Liver (tissue), 9 donors: Measurements from ENCODE around the gene SELENOV. TPM values are rescaled to one million over a fixed set of nuclear protein-coding genes. Genes with fewer than 3 reads are reported as not detected.

ENCODE experiments used
- DNase-seq: peaks from one replicate; pipeline ENCODE4 v3.0.0-alpha.2; 2017; ENCODE audit warnings: low spot score
- H3K27ac ChIP-seq, 2 donors: one replicate each; pipeline ENCODE4 v1.7.0; 2013; ENCODE audit warnings: inconsistent platforms in 2 of 2, low read length in 2 of 2, control low read depth in 1 of 2, low read depth in 1 of 2, mild to moderate bottlenecking in 1 of 2
- H3K27me3 ChIP-seq, 4 donors: one replicate each; pipeline versions ENCODE4 v1.6.1 to v1.7.0; 2013; ENCODE audit warnings: low read length in 3 of 4, inconsistent platforms in 1 of 4, mild to moderate bottlenecking in 1 of 4, moderate library complexity in 1 of 4; ENCODE audit not compliant: control insufficient read depth in 4 of 4, insufficient read depth in 4 of 4
- H3K36me3 ChIP-seq, 4 donors: one replicate each; pipeline versions ENCODE4 v1.6.1 to v1.7.0; 2013; ENCODE audit warnings: low read length in 3 of 4, mild to moderate bottlenecking in 3 of 4, low read depth in 1 of 4, moderate library complexity in 1 of 4; ENCODE audit not compliant: control insufficient read depth in 4 of 4, insufficient read depth in 3 of 4
- H3K4me1 ChIP-seq, 4 donors: one replicate each; pipeline versions ENCODE4 v1.6.1 to v1.7.0; 2013; ENCODE audit warnings: low read length in 3 of 4, mild to moderate bottlenecking in 3 of 4, moderate library complexity in 1 of 4; ENCODE audit not compliant: control insufficient read depth in 4 of 4, insufficient read depth in 4 of 4
- H3K4me3 ChIP-seq, 3 donors: one replicate each; pipeline versions ENCODE4 v1.6.1 to v1.7.0; 2013; ENCODE audit warnings: low read length in 3 of 3, control low read depth in 1 of 3, low read depth in 1 of 3, mild to moderate bottlenecking in 1 of 3
- H3K9ac ChIP-seq, 2 donors: one replicate each; pipeline ENCODE4 v1.7.0; 2013; ENCODE audit warnings: low read length in 2 of 2, mild to moderate bottlenecking in 2 of 2, moderate library complexity in 2 of 2, control low read depth in 1 of 2, low read depth in 1 of 2
- H3K9me3 ChIP-seq, 4 donors: one replicate each; pipeline versions ENCODE4 v1.6.1 to v1.7.0; 2013; ENCODE audit warnings: low read length in 3 of 4; ENCODE audit not compliant: control insufficient read depth in 4 of 4
- ATF3 ChIP-seq: IDR thresholded peaks from 2 replicates; pipeline ENCODE4 v1.6.1; 2016; ENCODE audit warnings: antibody characterized with exemption
- CTCF ChIP-seq: fragments of 150-350 bp; IDR thresholded peaks from 2 replicates; pipeline ENCODE4 v1.5.1; 2017; ENCODE audit warnings: improper control_type of control experiment, low read depth, low read length; ENCODE audit not compliant: missing input control
- EGR1 ChIP-seq, 2 donors: IDR thresholded peaks; 2 replicates each; pipeline ENCODE4 v1.6.1; 2016 to 2018; ENCODE audit warnings: antibody characterized with exemption in 2 of 2, low read depth in 2 of 2
- FOXA1 ChIP-seq: IDR thresholded peaks from 2 replicates; pipeline ENCODE4 v1.6.1; 2016; ENCODE audit warnings: antibody characterized with exemption
- FOXA2 ChIP-seq: IDR thresholded peaks from 2 replicates; pipeline ENCODE4 v1.6.1; 2016; ENCODE audit warnings: antibody characterized with exemption
- GABPA ChIP-seq, 2 donors: IDR thresholded peaks in 1 of 2; conservative IDR thresholded peaks in 1 of 2; 2 replicates each; pipeline ENCODE4 v1.6.1; 2016; ENCODE audit warnings: antibody characterized with exemption in 2 of 2, mild to moderate bottlenecking in 1 of 2, moderate library complexity in 1 of 2
- HNF4A ChIP-seq, 2 donors: conservative IDR thresholded peaks; 2 replicates each; pipeline ENCODE4 v1.6.1; 2016; ENCODE audit warnings: antibody characterized with exemption in 2 of 2, mild to moderate bottlenecking in 2 of 2
- HNF4G ChIP-seq: IDR thresholded peaks from 2 replicates; pipeline ENCODE4 v1.6.1; 2016; ENCODE audit warnings: antibody characterized with exemption
- JUND ChIP-seq, 2 donors: IDR thresholded peaks; 2 replicates each; pipeline ENCODE4 v1.6.1; 2016; ENCODE audit warnings: antibody characterized with exemption in 2 of 2
- MAX ChIP-seq: IDR thresholded peaks from 2 replicates; pipeline ENCODE4 v1.6.1; 2016; ENCODE audit warnings: antibody characterized with exemption
- NR2F2 ChIP-seq: IDR thresholded peaks from 2 replicates; pipeline ENCODE4 v1.6.1; 2016; ENCODE audit warnings: antibody characterized with exemption
- RAD21 ChIP-seq, 2 donors: IDR thresholded peaks; 2 replicates each; pipeline ENCODE4 v1.6.1; 2016; ENCODE audit warnings: antibody characterized with exemption in 2 of 2, mild to moderate bottlenecking in 2 of 2
- REST ChIP-seq: IDR thresholded peaks from 2 replicates; pipeline ENCODE4 v1.6.1; 2016; ENCODE audit warnings: antibody characterized with exemption, mild to moderate bottlenecking
- RXRA ChIP-seq, 2 donors: IDR thresholded peaks; 2 replicates each; pipeline ENCODE4 v1.6.1; 2017 to 2018; ENCODE audit warnings: antibody characterized with exemption in 2 of 2, mild to moderate bottlenecking in 1 of 2
- SP1 ChIP-seq: IDR thresholded peaks from 2 replicates; pipeline ENCODE4 v1.6.1; 2018; ENCODE audit warnings: antibody characterized with exemption, mild to moderate bottlenecking
- TAF1 ChIP-seq: conservative IDR thresholded peaks from 2 replicates; pipeline ENCODE4 v1.6.1; 2016; ENCODE audit warnings: antibody characterized with exemption, mild to moderate bottlenecking
- YY1 ChIP-seq: IDR thresholded peaks from 2 replicates; pipeline ENCODE4 v1.6.1; 2016; ENCODE audit warnings: antibody characterized with exemption, mild to moderate bottlenecking
- ZBTB33 ChIP-seq: IDR thresholded peaks from 2 replicates; pipeline ENCODE4 v1.6.1; 2016; ENCODE audit warnings: antibody characterized with exemption
- WGBS: extraction: QIAGEN DNeasy Blood & Tissue Kit; methylation state at CpG from one replicate; pipeline ENCODE4 v1.1.7; 2013; 5-methylcytosine and 5-hydroxymethylcytosine counted together
- polyA plus RNA-seq, 2 donors: library from polyadenylated mRNA; stranded (reverse) in 1 of 2; unstranded in 1 of 2; fragments of 200-250 nt in 1 of 2; fragments of >200 nt in 1 of 2; fragmentation: Nextera tagmentation in 1 of 2; extraction: Ambion mirVana in 1 of 2; gene quantifications; one replicate each; pipeline versions ENCODE4 v1.2.1 to v1.2.3, GENCODE V29; 2013 to 2015
- total RNA-seq, 2 donors: library from RNA; depleted of rRNA; stranded (reverse); fragments of >200 nt; gene quantifications; one replicate each; pipeline ENCODE4 v1.2.3, GENCODE V29; 2014
- donor health status: healthy.
- donor health status: healthy.
- donor health status: healthy.
- donor health status: healthy.
- donor health status: healthy.

The SELENOV gene
- total and polyA plus RNA-seq, 4 donors = not detected

DNA sequence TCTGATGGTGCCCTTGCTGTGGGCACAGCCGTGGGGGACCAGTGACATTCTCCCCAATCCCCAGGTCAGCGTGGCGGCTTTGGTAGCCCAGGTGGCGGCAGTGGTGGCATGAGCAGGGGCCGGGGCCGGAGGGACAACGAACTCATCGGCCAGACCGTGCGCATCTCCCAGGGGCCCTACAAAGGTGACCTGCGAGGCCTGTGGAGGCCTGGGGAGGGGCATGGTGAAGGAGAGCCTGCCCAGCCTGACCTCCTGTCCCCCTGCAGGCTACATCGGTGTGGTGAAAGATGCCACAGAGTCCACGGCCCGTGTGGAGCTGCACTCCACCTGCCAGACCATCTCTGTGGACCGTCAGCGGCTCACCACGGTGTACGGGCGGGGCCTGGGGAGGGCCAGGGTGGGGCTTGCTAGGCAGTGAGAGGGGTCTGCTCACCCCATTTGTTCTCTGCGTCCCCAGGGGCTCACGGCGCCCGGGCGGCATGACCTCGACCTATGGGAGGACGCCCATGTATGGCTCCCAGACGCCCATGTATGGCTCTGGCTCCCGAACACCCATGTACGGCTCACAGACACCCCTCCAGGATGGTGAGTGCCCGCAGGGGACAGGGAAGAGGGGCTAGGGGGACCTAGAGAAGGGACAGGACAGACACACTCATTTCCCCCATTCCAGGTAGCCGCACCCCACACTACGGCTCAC lies 42.0 kb upstream of the SELENOV start:
- Histone ChIP-seq H3K9ac (no peak overlapping the region), H3K4me1 (no peaks in the 10 kb centered on the region), H3K36me3 (peaks cover 34 to 84% (median 61%) of the 10 kb centered on the region in 4 donors), H3K27ac (no peak overlapping the region), H3K4me3 (no peak overlapping the region), H3K27me3 (no peaks in the 10 kb centered on the region), H3K9me3 (no peaks in the 10 kb centered on the region)
- no peak for DNase-seq
- WGBS = 91% methylated on average over 32 of the region's 32 CpGs
- TF ChIP-seq REST = no peak
- TF ChIP-seq YY1 = no peak
- no peak for TF ChIP-seq RXRA (IDR thresholded peaks at IDR 0.05)
- no peak for TF ChIP-seq FOXA2
- no peak for TF ChIP-seq JUND (IDR thresholded peaks at IDR 0.05)

GRCh38 chr19:39473443-39473960 lies 41.4 kb upstream of the SELENOV start:
- no peaks in the 10 kb centered on the region for H3K4me1 ChIP-seq

More at GRCh38 chr19:39473443-39473960, 41.4 kb upstream of the SELENOV start:
- Histone ChIP-seq H3K36me3 (peaks cover 31 to 78% (median 56%) of the 10 kb centered on the region in 4 donors), H3K9ac (no peak overlapping the region), H3K4me3 (no peak overlapping the region), H3K27me3 (no peaks in the 10 kb centered on the region), H3K9me3 (no peaks in the 10 kb centered on the region), H3K27ac (no peak overlapping the region)
- WGBS = 90% methylated on average over 11 of the region's 11 CpGs
- no peak for DNase-seq
- no peak for TF ChIP-seq JUND (IDR thresholded peaks at IDR 0.05)
- no peak for TF ChIP-seq MAX
- no peak for TF ChIP-seq NR2F2
- no peak for TF ChIP-seq HNF4G
- TF ChIP-seq REST = no peak
- no peak for TF ChIP-seq SP1
- no peak for TF ChIP-seq GABPA (IDR thresholded peaks at IDR 0.05 in 1 of 2, conservative IDR thresholded peaks at IDR 0.05 in 1 of 2)
- no peak for TF ChIP-seq HNF4A (conservative IDR thresholded peaks at IDR 0.05)
- no peak for TF ChIP-seq EGR1 (IDR thresholded peaks at IDR 0.05; ENCODE audit: low read depth in 2 of 2)
- TF ChIP-seq RXRA (IDR thresholded peaks at IDR 0.05) = no peak
- no peak for TF ChIP-seq ATF3
- no peak for TF ChIP-seq TAF1
- TF ChIP-seq CTCF = no peak
- TF ChIP-seq RAD21 (IDR thresholded peaks at IDR 0.05) = no peak
- no peak for TF ChIP-seq FOXA1
- TF ChIP-seq ZBTB33 = no peak
- no peak for TF ChIP-seq YY1
- TF ChIP-seq FOXA2 = no peak
